Kidney epithelial cell (primary cell): ENCODE data around the gene FANCC. TPM values are rescaled to one million over a fixed set of nuclear protein-coding genes. Genes with fewer than 3 reads are reported as not detected.

Experiments used
- DNase-seq: peaks from one replicate; pipeline ENCODE4 v3.0.0-alpha.2; 2010; ENCODE audit warnings: low read depth
- H3K27me3 ChIP-seq: 2 replicates; pipeline ENCODE4 v1.6.0; 2011; ENCODE audit warnings: low read length; ENCODE audit not compliant: control insufficient read depth, insufficient read depth
- H3K36me3 ChIP-seq: 2 replicates; pipeline ENCODE4 v1.5.1; 2011; ENCODE audit warnings: low read length; ENCODE audit not compliant: control insufficient read depth, insufficient read depth
- H3K4me3 ChIP-seq: 2 replicates; pipeline ENCODE4 v1.5.1; 2011; ENCODE audit warnings: low read depth, mild to moderate bottlenecking, control low read depth, low read length
- CTCF ChIP-seq: IDR thresholded peaks from 2 replicates; pipeline ENCODE4 v1.5.1; 2011; ENCODE audit warnings: mild to moderate bottlenecking, moderate library complexity, low read length, control low read depth, inconsistent platforms; ENCODE audit not compliant: insufficient read depth, poor library complexity, severe bottlenecking
- total RNA-seq: library from RNA; depleted of rRNA; stranded (reverse); fragments of >200 nt; gene quantifications from 2 replicates; pipeline ENCODE4 v1.2.3, GENCODE V29; 2015

The FANCC gene
- total RNA-seq, 1 donor from 2014 or later: 6.1 TPM

GRCh38 chr9:95142315-95142714 lies 175.2 kb downstream of the FANCC start:
- Histone ChIP-seq H3K27me3 (no peaks in the 10 kb centered on the region), H3K36me3 (no peaks in the 10 kb centered on the region), H3K4me3 (no peak overlapping the region)
- no peak for DNase-seq
- no peak for TF ChIP-seq CTCF

- no peak for TF ChIP-seq CTCF
- H3K36me3 ChIP-seq: no peaks in the 10 kb centered on the region
- no peak overlapping the region for H3K4me3 ChIP-seq
- no peak for DNase-seq
- H3K27me3 ChIP-seq: no peaks in the 10 kb centered on the region
These were observed 176.7 kb downstream of the FANCC start for GRCh38 chr9:95140821-95141220.

- H3K4me3 ChIP-seq: no peak overlapping the region
- TF ChIP-seq CTCF: no peak
- DNase-seq: no peak
- no peaks in the 10 kb centered on the region for H3K36me3 ChIP-seq
- H3K27me3 ChIP-seq: no peaks in the 10 kb centered on the region
These were observed 178.4 kb downstream of the FANCC start for GRCh38 chr9:95139126-95139525.

GRCh38 chr9:95138474-95138873 lies 179.0 kb downstream of the FANCC start:
- DNase-seq: no peak
- Histone ChIP-seq H3K4me3 (no peak overlapping the region), H3K36me3 (no peaks in the 10 kb centered on the region), H3K27me3 (no peaks in the 10 kb centered on the region)
- TF ChIP-seq CTCF: no peak

- Histone ChIP-seq H3K27me3 (no peaks in the 10 kb centered on the region), H3K4me3 (no peak overlapping the region), H3K36me3 (no peaks in the 10 kb centered on the region)
- no peak for TF ChIP-seq CTCF
- DNase-seq: no peak
These were observed 179.8 kb downstream of the FANCC start for GRCh38 chr9:95137587-95138145.

GRCh38 chr9:95135756-95136155 lies 181.8 kb downstream of the FANCC start:
- Histone ChIP-seq H3K36me3 (no peaks in the 10 kb centered on the region), H3K27me3 (no peaks in the 10 kb centered on the region), H3K4me3 (no peak overlapping the region)
- no peak for DNase-seq
- TF ChIP-seq CTCF: no peak
